GM12878 (cell line): Measurements from ENCODE around the gene ADAMTS2.

Experiments
- MEF2A ChIP-seq: IDR thresholded peaks from 2 replicates; pipeline ENCODE4 v1.6.1; 2011; ENCODE audit warnings: low read depth, mild to moderate bottlenecking, low read length, moderate library complexity; ENCODE audit not compliant: insufficient read depth
- PAX8 ChIP-seq: fragments of 450-650 bp; IDR thresholded peaks from 2 replicates; pipeline ENCODE4 v1.6.1; 2017; ENCODE audit warnings: mild to moderate bottlenecking, moderate library complexity
- SMC3 ChIP-seq: IDR thresholded peaks from 2 replicates; pipeline ENCODE4 v1.6.1; 2011; ENCODE audit warnings: low read length, improper control_type of control experiment, borderline replicate concordance
- TAF1 ChIP-seq: IDR thresholded peaks from 2 replicates; pipeline ENCODE4 v1.6.1; 2011; ENCODE audit warnings: mild to moderate bottlenecking, low read depth, low read length, borderline replicate concordance
- TF ChIP-seq, protein P1 (sequence below), 3 experiments: IDR thresholded peaks in 2 of 3; conservative IDR thresholded peaks in 1 of 3; 2 replicates each; pipeline ENCODE4 v1.5.1; 2011; ENCODE audit warnings: low read depth in 3 of 3, low read length in 3 of 3, mild to moderate bottlenecking in 3 of 3, control low read depth in 2 of 3, moderate library complexity in 2 of 3, inconsistent platforms in 1 of 3, mixed read lengths in 1 of 3; ENCODE audit not compliant: control insufficient read depth in 2 of 3, insufficient read depth in 1 of 3; ENCODE audit errors: extremely low read depth in 1 of 3

DNA sequence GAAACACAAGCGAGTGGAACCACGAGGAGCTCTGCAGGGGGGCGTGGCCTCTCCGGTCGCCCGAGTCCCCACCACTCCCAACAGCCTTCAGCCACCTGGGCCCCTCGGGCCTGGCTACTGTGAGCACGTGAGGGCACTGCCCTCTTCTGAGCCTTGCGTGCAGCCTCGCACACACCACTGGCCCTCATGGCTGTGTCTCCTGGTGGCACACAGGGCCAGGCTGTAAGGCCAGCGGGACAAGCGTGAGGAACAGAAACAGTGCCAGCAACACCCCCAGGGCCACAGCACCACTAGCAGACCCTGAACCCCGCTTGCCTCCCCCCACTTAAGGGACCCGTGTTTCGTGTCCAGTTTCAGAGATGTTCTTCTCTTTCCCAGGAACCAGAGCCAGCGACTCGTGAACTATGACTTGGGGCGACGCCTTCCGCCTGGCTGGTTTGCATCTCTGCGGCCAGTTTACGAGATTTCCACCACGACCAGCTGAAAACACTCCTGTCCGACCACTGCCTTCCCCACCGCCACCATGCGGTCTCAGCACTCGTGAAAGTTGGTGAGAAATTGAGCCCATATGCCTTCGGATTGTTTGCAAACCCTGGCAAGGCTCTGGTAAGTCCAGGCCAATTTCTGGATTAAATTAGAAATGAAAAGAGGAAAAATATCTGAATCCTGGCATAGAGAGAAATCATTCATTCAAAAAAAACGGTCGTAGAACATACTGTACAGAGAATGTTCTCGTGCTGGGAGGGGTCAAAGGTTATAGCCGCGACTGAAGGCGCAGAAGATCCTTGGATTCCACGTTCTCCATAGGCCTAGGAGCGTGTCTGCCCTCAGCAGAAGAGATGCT, 149.5 kb downstream of the ADAMTS2 start:
- TF ChIP-seq, protein P1, sequence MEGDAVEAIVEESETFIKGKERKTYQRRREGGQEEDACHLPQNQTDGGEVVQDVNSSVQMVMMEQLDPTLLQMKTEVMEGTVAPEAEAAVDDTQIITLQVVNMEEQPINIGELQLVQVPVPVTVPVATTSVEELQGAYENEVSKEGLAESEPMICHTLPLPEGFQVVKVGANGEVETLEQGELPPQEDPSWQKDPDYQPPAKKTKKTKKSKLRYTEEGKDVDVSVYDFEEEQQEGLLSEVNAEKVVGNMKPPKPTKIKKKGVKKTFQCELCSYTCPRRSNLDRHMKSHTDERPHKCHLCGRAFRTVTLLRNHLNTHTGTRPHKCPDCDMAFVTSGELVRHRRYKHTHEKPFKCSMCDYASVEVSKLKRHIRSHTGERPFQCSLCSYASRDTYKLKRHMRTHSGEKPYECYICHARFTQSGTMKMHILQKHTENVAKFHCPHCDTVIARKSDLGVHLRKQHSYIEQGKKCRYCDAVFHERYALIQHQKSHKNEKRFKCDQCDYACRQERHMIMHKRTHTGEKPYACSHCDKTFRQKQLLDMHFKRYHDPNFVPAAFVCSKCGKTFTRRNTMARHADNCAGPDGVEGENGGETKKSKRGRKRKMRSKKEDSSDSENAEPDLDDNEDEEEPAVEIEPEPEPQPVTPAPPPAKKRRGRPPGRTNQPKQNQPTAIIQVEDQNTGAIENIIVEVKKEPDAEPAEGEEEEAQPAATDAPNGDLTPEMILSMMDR (IDR thresholded peaks at IDR 0.05 in 2 of 3, conservative IDR thresholded peaks at IDR 0.05 in 1 of 3; ENCODE audit: control insufficient read depth in 2 of 3, extremely low read depth in 1 of 3, insufficient read depth in 1 of 3, low read depth in 3 of 3, low read length in 3 of 3), result no peak
- no peak for TF ChIP-seq TAF1
- TF ChIP-seq SMC3, result no peak
- no peak for TF ChIP-seq PAX8
- TF ChIP-seq MEF2A, result no peak
